Adrenal gland (tissue), 12 donors: ENCODE data around the gene ABCG2. TPM values are rescaled to one million over a fixed set of nuclear protein-coding genes. Genes with fewer than 3 reads are reported as not detected.
A peak's percentile ranks its signal among the peaks of the same experiment; 100 is the strongest.

Experiments
- DNase-seq, 7 donors: peaks; one replicate each; pipeline ENCODE4 v3.0.0-alpha.2; 2019 to 2020
- H3K27ac ChIP-seq, 5 donors: fragments of 200-600 bp; sonication (generic) in 4 of 5; 1 replicate in 3 of 5; 2 replicates in 2 of 5; pipeline versions ENCODE4 v1.5.1 to v1.8.0; 2016 to 2020; ENCODE audit warnings: mild to moderate bottlenecking in 1 of 5
- H3K27me3 ChIP-seq: fragments of 200-600 bp; 2 replicates; pipeline ENCODE4 v1.8.0; 2021
- H3K36me3 ChIP-seq, 2 donors: fragments of 200-600 bp; replicated peaks in 1 of 2; 1 replicate in 1 of 2; 2 replicates in 1 of 2; pipeline versions ENCODE4 v1.5.1 to v1.8.0; 2018 to 2022
- H3K4me1 ChIP-seq, 2 donors: fragments of 200-600 bp; replicated peaks in 1 of 2; 1 replicate in 1 of 2; 2 replicates in 1 of 2; pipeline versions ENCODE4 v1.5.1 to v1.8.0; 2018 to 2021
- H3K4me3 ChIP-seq, 4 donors: fragments of 200-600 bp; sonication (generic) in 3 of 4; one replicate each; pipeline ENCODE4 v1.5.1; 2016 to 2018
- H3K9me3 ChIP-seq, 3 donors: fragments of 200-600 bp; sonication (generic) in 1 of 3; replicated peaks in 1 of 3; 1 replicate in 2 of 3; 2 replicates in 1 of 3; pipeline versions ENCODE4 v1.5.1 to v1.8.0; 2016 to 2021
- POLR2A ChIP-seq, 2 donors: fragments of 450-650 bp; IDR thresholded peaks; one replicate each; pipeline ENCODE4 v1.6.1; 2017; ENCODE audit warnings: antibody characterized with exemption in 2 of 2, mild to moderate bottlenecking in 2 of 2, moderate library complexity in 1 of 2
- WGBS, 4 donors: extraction: QIAGEN DNeasy Blood & Tissue Kit in 2 of 4; methylation state at CpG; one replicate each; pipeline versions ENCODE4 v1.1.5 to v1.1.7; 2013 to 2017; 5-methylcytosine and 5-hydroxymethylcytosine counted together
- intact Hi-C, 2 donors: fragments of 100-400 bp; cut with DNase I; formaldehyde crosslinking; loops; one replicate each; pipeline versions ENCODE4 v1.14.1 to v1.15.0; 2022 to 2023
- polyA plus RNA-seq, 3 donors: library from polyadenylated mRNA; stranded (reverse); fragments of 200-250 nt in 2 of 3; fragments of 350-450 nt in 1 of 3; fragmentation: Illumina TruSeq in 1 of 3; extraction: RNeasy Lipid Tissue Mini Kit (QIAGEN cat#74804) in 1 of 3; gene quantifications; one replicate each; pipeline ENCODE4 v1.2.3, GENCODE V29; 2013 to 2014
- total RNA-seq, 9 donors: library from RNA; depleted of rRNA in 4 of 9; stranded (reverse); fragments of >200 nt in 4 of 9; fragments of 120-200 nt in 1 of 9; fragmentation: NEBNext Ultra II Directional in 1 of 9; extraction: Animal tissue kit (Norgen Biotek cat#: 25700) in 1 of 9; gene quantifications; one replicate each; pipeline versions ENCODE4 v1.1.0 to v1.2.4, GENCODE V29; 2013 to 2023
- TF ChIP-seq, protein P1 (sequence below), 6 experiments: fragments of 450-650 bp in 4 of 6; fragments of 200-600 bp in 2 of 6; sonication (generic) in 1 of 6; IDR thresholded peaks; 1 replicate in 5 of 6; 2 replicates in 1 of 6; pipeline versions ENCODE4 v1.5.1 to v1.8.0; 2016 to 2021; ENCODE audit warnings: antibody characterized with exemption in 6 of 6, mild to moderate bottlenecking in 2 of 6, moderate library complexity in 1 of 6
- donor health status: healthy with polysubstance abuse.
- donor health status: Bipolar disorder and iron deficiency.
- donor health status: DM: yes; HTN: yes; CAD: no.
- donor health status: DM: no; HTN: no; CAD: no.
- donor health status: DM: no; HTN: no; CAD: no.
- donor health status: DM: yes; HTN: yes; CAD: no.

ABCG2 gene
- total and polyA plus RNA-seq, 12 donors: 2.0 to 22.0 (median 6.4) TPM

DNA sequence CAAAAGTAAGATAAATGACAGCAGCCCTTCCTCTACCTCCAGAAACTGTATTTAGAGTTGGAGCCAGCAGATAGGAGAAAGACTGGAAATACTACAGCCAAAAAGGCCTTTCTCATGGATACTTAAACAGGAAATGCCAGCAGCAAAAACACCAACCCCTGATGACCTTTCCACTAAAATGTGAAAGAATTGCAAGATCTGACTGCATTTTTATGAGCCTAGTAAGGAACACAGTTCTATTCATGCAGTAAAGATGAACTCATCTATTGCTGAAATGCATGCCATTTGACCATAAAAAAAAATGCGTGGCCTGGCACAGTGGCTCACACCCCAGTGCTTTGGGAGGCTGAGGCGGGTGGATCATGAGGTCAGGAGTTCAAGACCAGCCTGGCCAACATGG, 19.9 kb downstream of the ABCG2 start:
- 58 to 75% (median 66%) methylated on average over 2 of the region's 2 CpGs for WGBS, 4 donors
- no peak for DNase-seq

DNA sequence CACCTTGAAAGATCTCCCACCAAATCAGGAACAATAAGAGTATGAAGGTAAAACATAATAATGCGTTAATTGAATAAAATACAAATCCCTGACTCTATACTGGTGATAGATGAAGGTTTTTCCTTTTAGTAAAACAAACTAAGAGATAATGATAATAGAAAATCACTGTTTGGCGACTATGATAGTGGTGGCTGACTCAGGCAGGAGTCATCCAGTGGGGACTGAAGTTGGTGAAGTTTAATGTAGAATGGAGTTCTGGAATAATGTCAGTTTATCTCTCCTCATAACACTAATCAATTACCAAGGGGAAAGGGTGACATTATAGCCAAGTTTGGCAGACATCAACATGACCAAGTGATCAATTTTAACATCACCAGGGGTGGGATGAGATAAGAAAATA, 21.3 kb downstream of the ABCG2 start:
- 74 to 86% (median 82%) methylated on average over 2 of the region's 2 CpGs for WGBS, 4 donors
- TF ChIP-seq, protein P1, sequence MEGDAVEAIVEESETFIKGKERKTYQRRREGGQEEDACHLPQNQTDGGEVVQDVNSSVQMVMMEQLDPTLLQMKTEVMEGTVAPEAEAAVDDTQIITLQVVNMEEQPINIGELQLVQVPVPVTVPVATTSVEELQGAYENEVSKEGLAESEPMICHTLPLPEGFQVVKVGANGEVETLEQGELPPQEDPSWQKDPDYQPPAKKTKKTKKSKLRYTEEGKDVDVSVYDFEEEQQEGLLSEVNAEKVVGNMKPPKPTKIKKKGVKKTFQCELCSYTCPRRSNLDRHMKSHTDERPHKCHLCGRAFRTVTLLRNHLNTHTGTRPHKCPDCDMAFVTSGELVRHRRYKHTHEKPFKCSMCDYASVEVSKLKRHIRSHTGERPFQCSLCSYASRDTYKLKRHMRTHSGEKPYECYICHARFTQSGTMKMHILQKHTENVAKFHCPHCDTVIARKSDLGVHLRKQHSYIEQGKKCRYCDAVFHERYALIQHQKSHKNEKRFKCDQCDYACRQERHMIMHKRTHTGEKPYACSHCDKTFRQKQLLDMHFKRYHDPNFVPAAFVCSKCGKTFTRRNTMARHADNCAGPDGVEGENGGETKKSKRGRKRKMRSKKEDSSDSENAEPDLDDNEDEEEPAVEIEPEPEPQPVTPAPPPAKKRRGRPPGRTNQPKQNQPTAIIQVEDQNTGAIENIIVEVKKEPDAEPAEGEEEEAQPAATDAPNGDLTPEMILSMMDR (IDR thresholded peaks at IDR 0.05): no peak
- no peak for TF ChIP-seq POLR2A (IDR thresholded peaks at IDR 0.05)
- Histone ChIP-seq H3K9me3 (no peaks in the 10 kb centered on the region), H3K36me3 (no peaks in the 10 kb centered on the region), H3K4me3 (no peak overlapping the region), H3K27ac (no peak overlapping the region), H3K4me1 (no peaks in the 10 kb centered on the region), H3K27me3 (no peaks in the 10 kb centered on the region)
- intact Hi-C loops: no loop called here
- DNase-seq: no peak

More for the DNA sequence above, 19.9 kb downstream of the ABCG2 start:
- no peaks in the 10 kb centered on the region for H3K4me1 ChIP-seq
- H3K36me3 ChIP-seq: no peaks in the 10 kb centered on the region
- intact Hi-C loops: no loop called here
- H3K4me3 ChIP-seq: no peak overlapping the region
- TF ChIP-seq POLR2A (IDR thresholded peaks at IDR 0.05): no peak
- TF ChIP-seq, protein P1 (IDR thresholded peaks at IDR 0.05): no peak
- no peaks in the 10 kb centered on the region for H3K9me3 ChIP-seq
- no peaks in the 10 kb centered on the region for H3K27me3 ChIP-seq
- peak overlapping the region in 1 of 5 donors; percentile 26 for H3K27ac ChIP-seq

DNA sequence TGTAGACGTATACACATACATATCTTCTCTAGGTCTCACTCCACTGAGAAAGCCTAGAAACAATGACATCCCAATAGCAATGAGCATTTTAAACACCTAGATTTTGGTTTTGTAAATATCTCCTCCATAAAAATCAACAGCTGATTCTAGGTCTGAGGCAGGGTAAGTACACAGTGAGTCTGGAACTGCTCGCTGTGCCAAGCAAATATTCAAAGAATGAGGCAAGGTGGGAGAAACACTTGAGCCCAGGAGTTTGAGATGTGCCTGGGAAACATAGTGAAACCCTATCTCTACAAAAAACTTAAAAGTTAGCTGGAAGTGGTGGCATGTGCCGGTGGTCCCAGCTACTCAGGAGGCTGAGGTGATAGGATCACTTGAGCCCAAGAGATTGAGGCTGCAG, 22.2 kb downstream of the ABCG2 start:
- DNase-seq: no peak
- no peaks in the 10 kb centered on the region for H3K27me3 ChIP-seq
- intact Hi-C loops: no loop called here
- 93 to 97% (median 95%) methylated on average over 3 of the region's 3 CpGs for WGBS, 4 donors
- no peak overlapping the region for H3K27ac ChIP-seq
- H3K36me3 ChIP-seq: no peaks in the 10 kb centered on the region
- H3K4me1 ChIP-seq: no peaks in the 10 kb centered on the region
- TF ChIP-seq, protein P1 (IDR thresholded peaks at IDR 0.05): no peak
- TF ChIP-seq POLR2A (IDR thresholded peaks at IDR 0.05): no peak
- H3K9me3 ChIP-seq: no peaks in the 10 kb centered on the region
- no peak overlapping the region for H3K4me3 ChIP-seq

DNA sequence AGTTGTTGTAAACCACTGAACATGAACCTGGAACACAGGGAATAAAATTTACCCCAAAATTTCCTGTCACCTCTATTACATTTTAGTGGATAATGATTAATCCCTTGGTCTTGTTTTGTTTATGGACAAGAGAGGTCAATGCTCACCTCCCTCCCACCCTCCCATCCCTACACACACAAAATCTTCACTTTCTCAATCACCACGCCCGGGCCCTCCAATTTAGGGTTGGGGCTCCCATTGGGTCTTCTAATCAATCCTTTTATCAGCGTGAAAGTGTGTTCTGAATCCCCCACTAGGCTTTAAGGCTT, 23.1 kb downstream of the ABCG2 start:
- no peak overlapping the region for H3K4me3 ChIP-seq
- H3K27me3 ChIP-seq: no peaks in the 10 kb centered on the region
- H3K36me3 ChIP-seq: no peaks in the 10 kb centered on the region
- 74 to 85% (median 82%) methylated on average over 3 of the region's 3 CpGs for WGBS, 4 donors
- intact Hi-C loops: no loop called here
- H3K4me1 ChIP-seq: no peaks in the 10 kb centered on the region
- DNase-seq: no peak
- TF ChIP-seq, protein P1 (IDR thresholded peaks at IDR 0.05): no peak
- no peak for TF ChIP-seq POLR2A (IDR thresholded peaks at IDR 0.05)
- H3K9me3 ChIP-seq: no peaks in the 10 kb centered on the region
- H3K27ac ChIP-seq: no peak overlapping the region
